ENCODE data around the gene ZNF280A. TPM values are rescaled to one million over a fixed set of nuclear protein-coding genes. Genes with fewer than 3 reads are reported as not detected.

ZNF280A gene
- total and polyA plus RNA-seq, 2 experiments from 2014 or later = not detected

DNA sequence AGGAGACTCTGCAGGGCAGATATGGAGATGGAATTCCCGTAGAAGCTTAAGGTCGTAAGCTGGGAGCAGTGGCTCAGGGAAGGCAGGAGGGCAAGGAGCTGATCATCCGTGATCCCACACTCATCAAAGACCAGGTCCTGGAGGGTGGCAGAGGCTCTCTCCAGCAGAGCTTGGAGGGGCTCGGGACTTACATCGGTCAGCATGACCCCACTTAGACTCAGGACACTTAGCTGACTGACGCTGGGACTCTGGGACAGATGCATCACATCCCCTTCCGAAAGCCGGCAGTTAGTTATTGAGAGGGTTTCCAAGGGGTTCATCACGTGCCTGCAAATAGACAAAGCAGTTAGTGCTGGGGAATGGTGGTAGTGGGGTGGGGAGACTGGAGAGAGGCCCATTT lies 28.2 kb upstream of the ZNF280A start:
- TF ChIP-seq ZNF114 (CRISPR knock-in tag; IDR thresholded peaks at IDR 0.05) (no peak), CREB1 (CRISPR knock-in tag; IDR thresholded peaks at IDR 0.05; ENCODE audit: low read depth) (no peak), EZH2phosphoT487 (IDR thresholded peaks at IDR 0.05; ENCODE audit: unreplicated experiment) (no peak), STAT1 (IDR thresholded peaks at IDR 0.05; ENCODE audit: unreplicated experiment) (no peak), JUNB (IDR thresholded peaks at IDR 0.05; ENCODE audit: unreplicated experiment) (no peak)
- TF ChIP-seq, protein P1, sequence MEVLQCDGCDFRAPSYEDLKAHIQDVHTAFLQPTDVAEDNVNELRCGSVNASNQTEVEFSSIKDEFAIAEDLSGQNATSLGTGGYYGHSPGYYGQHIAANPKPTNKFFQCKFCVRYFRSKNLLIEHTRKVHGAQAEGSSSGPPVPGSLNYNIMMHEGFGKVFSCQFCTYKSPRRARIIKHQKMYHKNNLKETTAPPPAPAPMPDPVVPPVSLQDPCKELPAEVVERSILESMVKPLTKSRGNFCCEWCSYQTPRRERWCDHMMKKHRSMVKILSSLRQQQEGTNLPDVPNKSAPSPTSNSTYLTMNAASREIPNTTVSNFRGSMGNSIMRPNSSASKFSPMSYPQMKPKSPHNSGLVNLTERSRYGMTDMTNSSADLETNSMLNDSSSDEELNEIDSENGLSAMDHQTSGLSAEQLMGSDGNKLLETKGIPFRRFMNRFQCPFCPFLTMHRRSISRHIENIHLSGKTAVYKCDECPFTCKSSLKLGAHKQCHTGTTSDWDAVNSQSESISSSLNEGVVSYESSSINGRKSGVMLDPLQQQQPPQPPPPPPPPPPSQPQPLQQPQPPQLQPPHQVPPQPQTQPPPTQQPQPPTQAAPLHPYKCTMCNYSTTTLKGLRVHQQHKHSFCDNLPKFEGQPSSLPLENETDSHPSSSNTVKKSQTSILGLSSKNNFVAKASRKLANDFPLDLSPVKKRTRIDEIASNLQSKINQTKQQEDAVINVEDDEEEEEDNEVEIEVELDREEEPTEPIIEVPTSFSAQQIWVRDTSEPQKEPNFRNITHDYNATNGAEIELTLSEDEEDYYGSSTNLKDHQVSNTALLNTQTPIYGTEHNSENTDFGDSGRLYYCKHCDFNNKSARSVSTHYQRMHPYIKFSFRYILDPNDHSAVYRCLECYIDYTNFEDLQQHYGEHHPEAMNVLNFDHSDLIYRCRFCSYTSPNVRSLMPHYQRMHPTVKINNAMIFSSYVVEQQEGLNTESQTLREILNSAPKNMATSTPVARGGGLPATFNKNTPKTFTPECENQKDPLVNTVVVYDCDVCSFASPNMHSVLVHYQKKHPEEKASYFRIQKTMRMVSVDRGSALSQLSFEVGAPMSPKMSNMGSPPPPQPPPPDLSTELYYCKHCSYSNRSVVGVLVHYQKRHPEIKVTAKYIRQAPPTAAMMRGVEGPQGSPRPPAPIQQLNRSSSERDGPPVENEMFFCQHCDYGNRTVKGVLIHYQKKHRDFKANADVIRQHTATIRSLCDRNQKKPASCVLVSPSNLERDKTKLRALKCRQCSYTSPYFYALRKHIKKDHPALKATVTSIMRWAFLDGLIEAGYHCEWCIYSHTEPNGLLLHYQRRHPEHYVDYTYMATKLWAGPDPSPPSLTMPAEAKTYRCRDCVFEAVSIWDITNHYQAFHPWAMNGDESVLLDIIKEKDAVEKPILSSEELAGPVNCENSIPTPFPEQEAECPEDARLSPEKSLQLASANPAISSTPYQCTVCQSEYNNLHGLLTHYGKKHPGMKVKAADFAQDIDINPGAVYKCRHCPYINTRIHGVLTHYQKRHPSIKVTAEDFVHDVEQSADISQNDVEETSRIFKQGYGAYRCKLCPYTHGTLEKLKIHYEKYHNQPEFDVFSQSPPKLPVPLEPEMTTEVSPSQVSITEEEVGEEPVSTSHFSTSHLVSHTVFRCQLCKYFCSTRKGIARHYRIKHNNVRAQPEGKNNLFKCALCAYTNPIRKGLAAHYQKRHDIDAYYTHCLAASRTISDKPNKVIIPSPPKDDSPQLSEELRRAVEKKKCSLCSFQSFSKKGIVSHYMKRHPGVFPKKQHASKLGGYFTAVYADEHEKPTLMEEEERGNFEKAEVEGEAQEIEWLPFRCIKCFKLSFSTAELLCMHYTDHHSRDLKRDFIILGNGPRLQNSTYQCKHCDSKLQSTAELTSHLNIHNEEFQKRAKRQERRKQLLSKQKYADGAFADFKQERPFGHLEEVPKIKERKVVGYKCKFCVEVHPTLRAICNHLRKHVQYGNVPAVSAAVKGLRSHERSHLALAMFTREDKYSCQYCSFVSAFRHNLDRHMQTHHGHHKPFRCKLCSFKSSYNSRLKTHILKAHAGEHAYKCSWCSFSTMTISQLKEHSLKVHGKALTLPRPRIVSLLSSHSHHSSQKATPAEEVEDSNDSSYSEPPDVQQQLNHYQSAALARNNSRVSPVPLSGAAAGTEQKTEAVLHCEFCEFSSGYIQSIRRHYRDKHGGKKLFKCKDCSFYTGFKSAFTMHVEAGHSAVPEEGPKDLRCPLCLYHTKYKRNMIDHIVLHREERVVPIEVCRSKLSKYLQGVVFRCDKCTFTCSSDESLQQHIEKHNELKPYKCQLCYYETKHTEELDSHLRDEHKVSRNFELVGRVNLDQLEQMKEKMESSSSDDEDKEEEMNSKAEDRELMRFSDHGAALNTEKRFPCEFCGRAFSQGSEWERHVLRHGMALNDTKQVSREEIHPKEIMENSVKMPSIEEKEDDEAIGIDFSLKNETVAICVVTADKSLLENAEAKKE (CRISPR knock-in tag; IDR thresholded peaks at IDR 0.05) = no peak
- TF ChIP-seq, protein P2, sequence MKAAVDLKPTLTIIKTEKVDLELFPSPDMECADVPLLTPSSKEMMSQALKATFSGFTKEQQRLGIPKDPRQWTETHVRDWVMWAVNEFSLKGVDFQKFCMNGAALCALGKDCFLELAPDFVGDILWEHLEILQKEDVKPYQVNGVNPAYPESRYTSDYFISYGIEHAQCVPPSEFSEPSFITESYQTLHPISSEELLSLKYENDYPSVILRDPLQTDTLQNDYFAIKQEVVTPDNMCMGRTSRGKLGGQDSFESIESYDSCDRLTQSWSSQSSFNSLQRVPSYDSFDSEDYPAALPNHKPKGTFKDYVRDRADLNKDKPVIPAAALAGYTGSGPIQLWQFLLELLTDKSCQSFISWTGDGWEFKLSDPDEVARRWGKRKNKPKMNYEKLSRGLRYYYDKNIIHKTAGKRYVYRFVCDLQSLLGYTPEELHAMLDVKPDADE (IDR thresholded peaks at IDR 0.05) = no peak
- no peaks in the 10 kb centered on the region for H3K4me1 Mint-ChIP-seq
- no peak overlapping the region for H2AFZ ChIP-seq
- no peaks in the 10 kb centered on the region for H3K36me3 ChIP-seq (ENCODE audit: insufficient read depth)
- ATAC-seq (no peak), DNase-seq (ENCODE audit: low spot score) (no peak)
- H3K27me3 Mint-ChIP-seq (ENCODE audit: insufficient read depth, low read depth, poor library complexity) = peaks cover 74% of the 10 kb centered on the region
- no peaks in the 10 kb centered on the region for H3K79me2 ChIP-seq (replicated peaks; ENCODE audit: insufficient read depth)
- no peaks in the 10 kb centered on the region for H3K4me1 ChIP-seq (ENCODE audit: insufficient read depth)
- H3F3A ChIP-seq (replicated peaks; ENCODE audit: low read depth) = no peaks in the 10 kb centered on the region
- no peak overlapping the region for H3K4me3 Mint-ChIP-seq
- peaks cover 99% of the 10 kb centered on the region for H3K27me3 ChIP-seq (ENCODE audit: insufficient read depth)
- no peak overlapping the region for H3K4me3 ChIP-seq
- H3K36me3 Mint-ChIP-seq (ENCODE audit: low read depth) = no peaks in the 10 kb centered on the region
- H4K20me1 ChIP-seq (replicated peaks; ENCODE audit: insufficient read depth) = no peaks in the 10 kb centered on the region; the same call in 1 of the 2 replicates
- H3K9me3 Mint-ChIP-seq = no peaks in the 10 kb centered on the region; the same call in 2 of the 3 replicates
- H3K27ac ChIP-seq (ENCODE audit: low read depth) = no peak overlapping the region
- H3K27ac Mint-ChIP-seq = no peak overlapping the region
- H3K9me2 ChIP-seq (ENCODE audit: insufficient read depth) = no peaks in the 10 kb centered on the region
- H3K4me2 ChIP-seq = no peak overlapping the region

Measured in GM23338 (cell line).